ENCODE data around the gene MMP10.

GRCh38 chr11:102734650-102735049 is 45.8 kb downstream of the MMP10 start:
- no peak for TF ChIP-seq POLR2A (IDR thresholded peaks at IDR 0.05; ENCODE audit: low read length)
- TF ChIP-seq GATA1 (IDR thresholded peaks at IDR 0.05; ENCODE audit: low read depth, low read length), result no peak

Data from erythroblast (primary cell).